Hepatocyte (in vitro differentiated cells): ENCODE data around the gene TSPEAR.

Experiments used
- EZH2 ChIP-seq: fragments of 200-600 bp; sonication (generic); IDR thresholded peaks from 2 replicates; pipeline ENCODE4 v1.6.1; 2016; ENCODE audit warnings: antibody characterized with exemption, mild to moderate bottlenecking, borderline replicate concordance
- TF ChIP-seq, protein P1 (sequence below): fragments of 200-600 bp; sonication (generic); IDR thresholded peaks from 2 replicates; pipeline ENCODE4 v1.5.1; 2016; ENCODE audit warnings: antibody characterized with exemption, mild to moderate bottlenecking; ENCODE audit not compliant: poor library complexity

DNA sequence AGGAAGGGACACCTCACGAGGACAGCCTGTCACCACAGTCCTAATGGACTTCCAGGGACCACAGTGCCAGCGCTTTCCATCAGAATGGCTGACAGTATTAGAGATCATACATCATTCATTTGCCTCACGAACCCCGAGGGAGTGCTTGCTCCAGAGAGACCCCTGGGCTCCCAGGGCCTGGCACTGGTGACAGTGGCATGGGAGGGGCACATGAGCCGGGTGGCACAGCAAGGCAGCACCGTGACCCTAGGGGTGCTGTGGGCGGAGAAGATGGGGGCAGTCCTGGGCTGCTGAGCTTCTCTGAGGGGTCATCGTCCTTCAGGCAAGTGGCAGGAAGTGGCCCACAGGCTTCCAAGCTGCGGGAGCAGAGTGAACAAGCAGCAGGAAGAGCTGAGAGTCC, 16.4 kb upstream of the TSPEAR start:
- no peak for TF ChIP-seq EZH2
- TF ChIP-seq, protein P1, sequence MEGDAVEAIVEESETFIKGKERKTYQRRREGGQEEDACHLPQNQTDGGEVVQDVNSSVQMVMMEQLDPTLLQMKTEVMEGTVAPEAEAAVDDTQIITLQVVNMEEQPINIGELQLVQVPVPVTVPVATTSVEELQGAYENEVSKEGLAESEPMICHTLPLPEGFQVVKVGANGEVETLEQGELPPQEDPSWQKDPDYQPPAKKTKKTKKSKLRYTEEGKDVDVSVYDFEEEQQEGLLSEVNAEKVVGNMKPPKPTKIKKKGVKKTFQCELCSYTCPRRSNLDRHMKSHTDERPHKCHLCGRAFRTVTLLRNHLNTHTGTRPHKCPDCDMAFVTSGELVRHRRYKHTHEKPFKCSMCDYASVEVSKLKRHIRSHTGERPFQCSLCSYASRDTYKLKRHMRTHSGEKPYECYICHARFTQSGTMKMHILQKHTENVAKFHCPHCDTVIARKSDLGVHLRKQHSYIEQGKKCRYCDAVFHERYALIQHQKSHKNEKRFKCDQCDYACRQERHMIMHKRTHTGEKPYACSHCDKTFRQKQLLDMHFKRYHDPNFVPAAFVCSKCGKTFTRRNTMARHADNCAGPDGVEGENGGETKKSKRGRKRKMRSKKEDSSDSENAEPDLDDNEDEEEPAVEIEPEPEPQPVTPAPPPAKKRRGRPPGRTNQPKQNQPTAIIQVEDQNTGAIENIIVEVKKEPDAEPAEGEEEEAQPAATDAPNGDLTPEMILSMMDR, result no peak
